GM23338 (cell line): ENCODE results near the gene KRT79. TPM values are rescaled to one million over a fixed set of nuclear protein-coding genes. Genes with fewer than 3 reads are reported as not detected.

ENCODE experiments used
- ATAC-seq: fragments of 200-7000 bp; cut with Tn5 transposase; 3 replicates; pipeline ENCODE4 v1.9.1; 2020
- DNase-seq: peaks from one replicate; pipeline ENCODE4 v3.0.0-alpha.2; 2015; ENCODE audit warnings: low spot score
- H2AFZ ChIP-seq: fragments of 200-600 bp; sonication (generic); 2 replicates; pipeline ENCODE4 v1.8.0; 2016; ENCODE audit warnings: antibody characterized with exemption, mild to moderate bottlenecking, moderate library complexity
- H3F3A ChIP-seq: fragments of 200-600 bp; sonication (generic); replicated peaks from 2 replicates; pipeline ENCODE4 v1.8.0; 2017; ENCODE audit warnings: antibody characterized with exemption, mixed run types, low read depth
- H3K27ac ChIP-seq: fragments of 200-600 bp; sonication (generic); 2 replicates; pipeline ENCODE4 v1.6.1; 2016; ENCODE audit warnings: low read depth
- H3K27me3 ChIP-seq: fragments of 200-600 bp; sonication (generic); 2 replicates; pipeline ENCODE4 v1.8.0; 2016; ENCODE audit warnings: mild to moderate bottlenecking, mixed run types, moderate library complexity; ENCODE audit not compliant: insufficient read depth
- H3K36me3 ChIP-seq: fragments of 200-600 bp; sonication (generic); 2 replicates; pipeline ENCODE4 v1.8.0; 2016; ENCODE audit warnings: mild to moderate bottlenecking; ENCODE audit not compliant: insufficient read depth
- H3K4me1 ChIP-seq: fragments of 200-600 bp; sonication (generic); 2 replicates; pipeline ENCODE4 v1.8.0; 2016; ENCODE audit warnings: mild to moderate bottlenecking, moderate library complexity; ENCODE audit not compliant: insufficient read depth
- H3K4me2 ChIP-seq: fragments of 200-600 bp; sonication (generic); 2 replicates; pipeline ENCODE4 v1.7.1; 2017; ENCODE audit warnings: mixed run types
- H3K4me3 ChIP-seq: fragments of 200-600 bp; sonication (generic); 2 replicates; pipeline ENCODE4 v1.6.1; 2016; ENCODE audit warnings: mixed run types
- H3K79me2 ChIP-seq: fragments of 200-600 bp; sonication (generic); replicated peaks from 2 replicates; pipeline ENCODE4 v1.8.0; 2017; ENCODE audit warnings: mild to moderate bottlenecking; ENCODE audit not compliant: insufficient read depth
- H3K9me2 ChIP-seq: fragments of 200-600 bp; sonication (generic); 2 replicates; pipeline ENCODE4 v1.8.0; 2017; ENCODE audit not compliant: insufficient read depth
- H4K20me1 ChIP-seq: fragments of 200-600 bp; sonication (generic); replicated peaks from 2 replicates; pipeline ENCODE4 v1.8.0; 2017; ENCODE audit warnings: mild to moderate bottlenecking; ENCODE audit not compliant: insufficient read depth
- H3K27ac Mint-ChIP-seq: 2 replicates; pipeline ENCODE4 v1.8.0; 2020; ENCODE audit warnings: inconsistent platforms, mild to moderate bottlenecking, moderate library complexity, mixed read lengths
- H3K27me3 Mint-ChIP-seq: 3 replicates; pipeline ENCODE4 v1.8.0; 2022; ENCODE audit warnings: low read depth, mild to moderate bottlenecking, moderate library complexity, mixed read lengths, inconsistent platforms; ENCODE audit not compliant: insufficient read depth, poor library complexity
- H3K36me3 Mint-ChIP-seq: 3 replicates; pipeline ENCODE4 v1.8.0; 2021; ENCODE audit warnings: low read depth, mild to moderate bottlenecking, inconsistent platforms, moderate library complexity, mixed read lengths
- H3K4me1 Mint-ChIP-seq: 3 replicates; pipeline ENCODE4 v1.8.0; 2020; ENCODE audit warnings: mild to moderate bottlenecking, inconsistent platforms, mixed read lengths
- H3K4me3 Mint-ChIP-seq: 3 replicates; pipeline ENCODE4 v1.8.0; 2021; ENCODE audit warnings: moderate library complexity, mild to moderate bottlenecking, inconsistent platforms, mixed read lengths
- H3K9me3 Mint-ChIP-seq: 3 replicates; pipeline ENCODE4 v1.8.0; 2020; ENCODE audit warnings: moderate library complexity, mild to moderate bottlenecking, inconsistent platforms, mixed read lengths
- CREB1 ChIP-seq: fragments of 250-450 bp; sonication (Bioruptor Pico); IDR thresholded peaks from 2 replicates; pipeline ENCODE4 v1.5.0; 2020; ENCODE audit warnings: low read depth, mild to moderate bottlenecking, moderate library complexity
- EZH2 ChIP-seq: fragments of 200-600 bp; sonication (generic); IDR thresholded peaks from one replicate; pipeline ENCODE4 v1.8.0; 2017; ENCODE audit warnings: antibody characterized with exemption, mild to moderate bottlenecking, low read depth; ENCODE audit not compliant: unreplicated experiment
- EZH2phosphoT487 ChIP-seq: fragments of 200-600 bp; sonication (generic); IDR thresholded peaks from one replicate; pipeline ENCODE4 v1.8.1; 2018; ENCODE audit warnings: antibody characterized with exemption; ENCODE audit not compliant: unreplicated experiment
- JUNB ChIP-seq: IDR thresholded peaks from one replicate; pipeline ENCODE4 v1.6.1; 2016; ENCODE audit warnings: antibody characterized with exemption; ENCODE audit not compliant: unreplicated experiment
- POLR2AphosphoS5 ChIP-seq: IDR thresholded peaks from 2 replicates; pipeline ENCODE4 v1.6.1; 2016; ENCODE audit warnings: antibody characterized with exemption, low read depth
- STAT1 ChIP-seq: IDR thresholded peaks from one replicate; pipeline ENCODE4 v1.6.1; 2016; ENCODE audit warnings: antibody characterized with exemption; ENCODE audit not compliant: unreplicated experiment
- ZNF114 ChIP-seq: fragments of 250-450 bp; sonication (Bioruptor Pico); IDR thresholded peaks from 2 replicates; pipeline ENCODE4 v1.5.0; 2020; ENCODE audit warnings: mild to moderate bottlenecking, moderate library complexity
- ZNF331 ChIP-seq: fragments of 250-450 bp; sonication (Bioruptor Pico); IDR thresholded peaks from 2 replicates; pipeline ENCODE4 v1.5.0; 2020; ENCODE audit warnings: low read depth, mild to moderate bottlenecking, moderate library complexity
- polyA plus RNA-seq: library from polyadenylated mRNA; unstranded; fragments of >200 nt; fragmentation: Nextera tagmentation; extraction: Ambion mirVana; gene quantifications from 2 replicates; pipeline ENCODE4 v1.2.1, GENCODE V29; 2016
- total RNA-seq: library from RNA; depleted of rRNA; stranded (reverse); fragments of >200 nt; shearing (Covaris generic); gene quantifications from 2 replicates; pipeline ENCODE4 v1.2.3, GENCODE V29; 2014
- TF ChIP-seq, protein P1 (sequence below): IDR thresholded peaks from one replicate; pipeline ENCODE4 v1.6.1; 2018; ENCODE audit warnings: antibody characterized with exemption; ENCODE audit not compliant: unreplicated experiment
- TF ChIP-seq, protein P2 (sequence below), 2 experiments: fragments of 200-600 bp in 1 of 2; sonication (generic) in 1 of 2; conservative IDR thresholded peaks; 2 replicates each; pipeline versions ENCODE4 v1.5.1 to v1.6.1; 2016 to 2017; ENCODE audit warnings: antibody characterized with exemption in 2 of 2, low read depth in 2 of 2, mild to moderate bottlenecking in 2 of 2, moderate library complexity in 1 of 2

The KRT79 gene
- total and polyA plus RNA-seq, 2 experiments from 2014 or later: 0.21 TPM; not detected in 1

DNA sequence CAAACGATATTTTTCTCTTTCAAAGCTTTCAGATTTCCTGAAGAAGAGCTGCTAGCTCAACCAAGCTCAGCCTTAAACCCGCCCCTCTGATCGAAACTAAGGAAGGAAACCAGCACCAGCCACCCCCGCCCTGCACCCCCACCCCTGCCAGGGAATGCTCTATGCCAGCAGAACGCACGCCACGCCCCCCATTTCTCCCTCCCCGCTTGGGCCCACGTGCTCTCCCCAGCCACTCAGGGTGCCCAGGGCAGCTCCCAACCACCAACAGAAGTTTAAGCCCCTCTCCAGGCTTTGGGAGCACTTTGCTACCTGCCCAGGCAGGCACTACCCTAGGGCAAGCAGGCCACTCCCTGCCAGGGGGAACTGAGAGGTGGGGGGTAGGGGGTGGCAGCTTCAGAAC lies 33.5 kb upstream of the KRT79 start (continued):
- TF ChIP-seq, protein P1, sequence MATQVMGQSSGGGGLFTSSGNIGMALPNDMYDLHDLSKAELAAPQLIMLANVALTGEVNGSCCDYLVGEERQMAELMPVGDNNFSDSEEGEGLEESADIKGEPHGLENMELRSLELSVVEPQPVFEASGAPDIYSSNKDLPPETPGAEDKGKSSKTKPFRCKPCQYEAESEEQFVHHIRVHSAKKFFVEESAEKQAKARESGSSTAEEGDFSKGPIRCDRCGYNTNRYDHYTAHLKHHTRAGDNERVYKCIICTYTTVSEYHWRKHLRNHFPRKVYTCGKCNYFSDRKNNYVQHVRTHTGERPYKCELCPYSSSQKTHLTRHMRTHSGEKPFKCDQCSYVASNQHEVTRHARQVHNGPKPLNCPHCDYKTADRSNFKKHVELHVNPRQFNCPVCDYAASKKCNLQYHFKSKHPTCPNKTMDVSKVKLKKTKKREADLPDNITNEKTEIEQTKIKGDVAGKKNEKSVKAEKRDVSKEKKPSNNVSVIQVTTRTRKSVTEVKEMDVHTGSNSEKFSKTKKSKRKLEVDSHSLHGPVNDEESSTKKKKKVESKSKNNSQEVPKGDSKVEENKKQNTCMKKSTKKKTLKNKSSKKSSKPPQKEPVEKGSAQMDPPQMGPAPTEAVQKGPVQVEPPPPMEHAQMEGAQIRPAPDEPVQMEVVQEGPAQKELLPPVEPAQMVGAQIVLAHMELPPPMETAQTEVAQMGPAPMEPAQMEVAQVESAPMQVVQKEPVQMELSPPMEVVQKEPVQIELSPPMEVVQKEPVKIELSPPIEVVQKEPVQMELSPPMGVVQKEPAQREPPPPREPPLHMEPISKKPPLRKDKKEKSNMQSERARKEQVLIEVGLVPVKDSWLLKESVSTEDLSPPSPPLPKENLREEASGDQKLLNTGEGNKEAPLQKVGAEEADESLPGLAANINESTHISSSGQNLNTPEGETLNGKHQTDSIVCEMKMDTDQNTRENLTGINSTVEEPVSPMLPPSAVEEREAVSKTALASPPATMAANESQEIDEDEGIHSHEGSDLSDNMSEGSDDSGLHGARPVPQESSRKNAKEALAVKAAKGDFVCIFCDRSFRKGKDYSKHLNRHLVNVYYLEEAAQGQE: no peak
- no peak for TF ChIP-seq EZH2phosphoT487
- TF ChIP-seq, protein P2, sequence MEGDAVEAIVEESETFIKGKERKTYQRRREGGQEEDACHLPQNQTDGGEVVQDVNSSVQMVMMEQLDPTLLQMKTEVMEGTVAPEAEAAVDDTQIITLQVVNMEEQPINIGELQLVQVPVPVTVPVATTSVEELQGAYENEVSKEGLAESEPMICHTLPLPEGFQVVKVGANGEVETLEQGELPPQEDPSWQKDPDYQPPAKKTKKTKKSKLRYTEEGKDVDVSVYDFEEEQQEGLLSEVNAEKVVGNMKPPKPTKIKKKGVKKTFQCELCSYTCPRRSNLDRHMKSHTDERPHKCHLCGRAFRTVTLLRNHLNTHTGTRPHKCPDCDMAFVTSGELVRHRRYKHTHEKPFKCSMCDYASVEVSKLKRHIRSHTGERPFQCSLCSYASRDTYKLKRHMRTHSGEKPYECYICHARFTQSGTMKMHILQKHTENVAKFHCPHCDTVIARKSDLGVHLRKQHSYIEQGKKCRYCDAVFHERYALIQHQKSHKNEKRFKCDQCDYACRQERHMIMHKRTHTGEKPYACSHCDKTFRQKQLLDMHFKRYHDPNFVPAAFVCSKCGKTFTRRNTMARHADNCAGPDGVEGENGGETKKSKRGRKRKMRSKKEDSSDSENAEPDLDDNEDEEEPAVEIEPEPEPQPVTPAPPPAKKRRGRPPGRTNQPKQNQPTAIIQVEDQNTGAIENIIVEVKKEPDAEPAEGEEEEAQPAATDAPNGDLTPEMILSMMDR (conservative IDR thresholded peaks at IDR 0.05; ENCODE audit: low read depth in 2 of 2): no peak
- TF ChIP-seq EZH2: no peak
- TF ChIP-seq STAT1: no peak
- no peak for TF ChIP-seq ZNF331 (CRISPR knock-in tag)

DNA sequence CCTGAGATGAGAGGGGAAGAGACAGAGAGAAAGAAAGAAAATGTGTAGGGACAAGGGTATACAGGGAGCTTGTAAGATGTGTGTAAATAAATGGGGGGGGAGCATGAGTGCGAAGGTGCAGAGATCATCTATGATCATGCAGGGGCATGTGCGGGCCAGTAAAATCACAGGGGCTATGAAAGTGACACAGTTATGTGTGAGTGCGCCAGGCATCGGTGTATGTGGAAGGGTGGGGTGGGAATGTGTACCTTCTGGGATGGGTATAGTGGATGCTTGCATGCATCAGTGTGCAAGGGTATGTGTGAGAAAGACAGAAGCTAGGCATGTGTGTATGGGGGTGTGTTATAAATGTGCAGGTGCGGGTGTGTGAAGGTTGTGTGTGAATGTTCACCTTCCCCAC lies 33.0 kb upstream of the KRT79 start:
- Histone ChIP-seq H3K4me3 (no peak overlapping the region), H3K36me3 (no peaks in the 10 kb centered on the region), H3K27ac (no peak overlapping the region), H2AFZ (no peak overlapping the region), H3K4me2 (no peak overlapping the region), H3K79me2 (no peaks in the 10 kb centered on the region), H3F3A (no peaks in the 10 kb centered on the region), H4K20me1 (no peaks in the 10 kb centered on the region), H3K27me3 (no peaks in the 10 kb centered on the region), H3K9me2 (no peaks in the 10 kb centered on the region), H3K4me1 (no peaks in the 10 kb centered on the region)
- Mint-ChIP-seq H3K4me1 (peaks cover 6% of the 10 kb centered on the region; the same call in 2 of the 3 replicates), H3K27ac (no peak overlapping the region), H3K4me3 (no peak overlapping the region), H3K36me3 (no peaks in the 10 kb centered on the region), H3K9me3 (no peaks in the 10 kb centered on the region), H3K27me3 (peaks cover 9% of the 10 kb centered on the region)
- TF ChIP-seq EZH2 (no peak), POLR2AphosphoS5 (no peak), ZNF114 (CRISPR knock-in tag) (no peak), JUNB (no peak), CREB1 (no peak)
- DNase-seq: no peak
- ATAC-seq: no peak
